Caco-2 (cell line): ENCODE results near the gene DCHS1. TPM values are rescaled to one million over a fixed set of nuclear protein-coding genes. Genes with fewer than 3 reads are reported as not detected.
A peak's percentile ranks its signal among the peaks of the same experiment; 100 is the strongest.

Source experiments
- BruUV-seq: library from RNA; stranded (reverse); fragments of 400-500 nt; replicated peaks from 2 replicates; lab custom pipeline; 2021; lab: Mats Ljungman, UMichigan
- CTCF ChIA-PET: fragments of 300-600 bp; sonication (Branson Sonifier 250); formaldehyde crosslinking; loops from one replicate; lab custom pipeline; 2022; ENCODE audit warnings: antibody characterized with exemption; lab: Charles Lee
- POLR2A ChIA-PET: fragments of 300-600 bp; sonication (Branson Sonifier 250); formaldehyde crosslinking; loops from one replicate; lab custom pipeline; 2022; ENCODE audit warnings: antibody characterized with exemption; lab: Charles Lee
- DNase-seq, 2 experiments: peaks; one replicate each; pipeline versions ENCODE4 v3.0.0 to v3.0.0-alpha.2; 2020 to 2022
- H3K27me3 ChIP-seq: replicated peaks from 2 replicates; pipeline ENCODE4 v1.6.0; 2011; ENCODE audit warnings: low read length; ENCODE audit not compliant: control insufficient read depth, insufficient read depth
- H3K36me3 ChIP-seq: 2 replicates; pipeline ENCODE4 v1.5.1; 2011; ENCODE audit warnings: low read length; ENCODE audit not compliant: control insufficient read depth, insufficient read depth
- H3K4me1 ChIP-seq: fragments of 250-450 bp; sonication (Bioruptor Pico); 2 replicates; pipeline ENCODE4 v1.5.1; 2020; ENCODE audit warnings: mild to moderate bottlenecking
- H3K4me3 ChIP-seq: 2 replicates; pipeline ENCODE4 v1.5.1; 2011; ENCODE audit warnings: low read depth, mild to moderate bottlenecking, control low read depth, low read length
- H3K9me3 ChIP-seq: fragments of 250-450 bp; sonication (Bioruptor Pico); 2 replicates; pipeline ENCODE4 v1.5.1; 2020; ENCODE audit warnings: mild to moderate bottlenecking, moderate library complexity
- H3K27ac Mint-ChIP-seq: one replicate; pipeline ENCODE4 v1.8.0; 2022; ENCODE audit warnings: mixed read lengths; ENCODE audit not compliant: unreplicated experiment
- H3K27me3 Mint-ChIP-seq: one replicate; pipeline ENCODE4 v1.8.0; 2022; ENCODE audit warnings: mixed read lengths; ENCODE audit not compliant: insufficient read depth, unreplicated experiment
- H3K36me3 Mint-ChIP-seq: one replicate; pipeline ENCODE4 v1.8.0; 2022; ENCODE audit warnings: mild to moderate bottlenecking, mixed read lengths; ENCODE audit not compliant: insufficient read depth, unreplicated experiment
- H3K4me1 Mint-ChIP-seq: one replicate; pipeline ENCODE4 v1.8.0; 2022; ENCODE audit warnings: low read depth, mixed read lengths; ENCODE audit not compliant: unreplicated experiment
- H3K4me3 Mint-ChIP-seq: one replicate; pipeline ENCODE4 v1.8.0; 2022; ENCODE audit warnings: mild to moderate bottlenecking, moderate library complexity, mixed read lengths; ENCODE audit not compliant: unreplicated experiment
- H3K9me3 Mint-ChIP-seq: one replicate; pipeline ENCODE4 v1.8.0; 2022; ENCODE audit warnings: mixed read lengths; ENCODE audit not compliant: unreplicated experiment
- CTCF ChIP-seq, 2 experiments: fragments of 200-600 bp in 1 of 2; IDR thresholded peaks; 1 replicate in 1 of 2; 2 replicates in 1 of 2; pipeline versions ENCODE4 v1.5.1 to v1.8.0; 2011 to 2022; ENCODE audit warnings: antibody characterized with exemption in 1 of 2, control low read depth in 1 of 2, inconsistent platforms in 1 of 2, low read depth in 1 of 2, low read length in 1 of 2, mild to moderate bottlenecking in 1 of 2, moderate library complexity in 1 of 2; ENCODE audit not compliant: insufficient read depth in 1 of 2, severe bottlenecking in 1 of 2, unreplicated experiment in 1 of 2
- intact Hi-C: fragments of 100-400 bp; cut with micrococcal nuclease; formaldehyde crosslinking; loops from one replicate; pipeline ENCODE4 v1.10.0; 2022; ENCODE audit not compliant: unreplicated experiment
- total RNA-seq: library from RNA; stranded (reverse); gene quantifications from 2 replicates; pipeline ENCODE4 v1.2.3, GENCODE V29; 2022

The DCHS1 gene
- total RNA-seq, 1 experiment from 2014 or later: 1.7 TPM

GRCh38 chr11:6635082-6635932 lies 20.3 kb downstream of the DCHS1 start:
- Mint-ChIP-seq H3K9me3 (no peaks in the 10 kb centered on the region), H3K27ac (no peak overlapping the region), H3K27me3 (no peaks in the 10 kb centered on the region), H3K4me1 (no peaks in the 10 kb centered on the region), H3K4me3 (no peak overlapping the region), H3K36me3 (no peaks in the 10 kb centered on the region)
- no TSS peak for BruUV-seq
- ChIA-PET POLR2A (interaction anchor here (0.6 to 1.0 kb wide), 3 partner anchors 24 to 48 kb away, joined by 3 to 7 read pairs (median 4); partner anchors contain the start of genes MRPL17 and TAF10), CTCF (interaction anchor here (0.8 kb wide), 1 partner anchor 32 kb away, joined by 3 read pairs; no protein-coding TSS in a partner anchor)
- no peaks in the 10 kb centered on the region for H3K9me3 ChIP-seq
- H3K27me3 ChIP-seq: no peaks in the 10 kb centered on the region; the same call in 1 of the 2 replicates
- H3K4me1 ChIP-seq: peaks cover 16% of the 10 kb centered on the region
- no peaks in the 10 kb centered on the region for H3K36me3 ChIP-seq
- no peak for TF ChIP-seq CTCF (IDR thresholded peaks at IDR 0.05; ENCODE audit: insufficient read depth in 1 of 2, low read depth in 1 of 2, low read length in 1 of 2, severe bottlenecking in 1 of 2, unreplicated experiment in 1 of 2)
- no peak overlapping the region for H3K4me3 ChIP-seq
- peak; percentile 22 to 67 for DNase-seq
- intact Hi-C loops: loop anchor here (1.0 kb wide), 1 partner anchor 23 kb away; the partner anchor contains the start of gene TAF10

- ChIA-PET POLR2A (no interaction called here), CTCF (no interaction called here)
- BruUV-seq: no TSS peak
- peaks cover 20% of the 10 kb centered on the region for H3K4me1 ChIP-seq
- H3K4me3 ChIP-seq: no peak overlapping the region
- Mint-ChIP-seq H3K27ac (no peak overlapping the region), H3K27me3 (no peaks in the 10 kb centered on the region), H3K9me3 (no peaks in the 10 kb centered on the region), H3K4me3 (no peak overlapping the region), H3K36me3 (no peaks in the 10 kb centered on the region), H3K4me1 (no peaks in the 10 kb centered on the region)
- intact Hi-C loops: no loop called here
- H3K27me3 ChIP-seq: no peaks in the 10 kb centered on the region; the same call in 1 of the 2 replicates
- no peak for TF ChIP-seq CTCF (IDR thresholded peaks at IDR 0.05; ENCODE audit: insufficient read depth in 1 of 2, low read depth in 1 of 2, low read length in 1 of 2, severe bottlenecking in 1 of 2, unreplicated experiment in 1 of 2)
- DNase-seq: no peak
- no peaks in the 10 kb centered on the region for H3K9me3 ChIP-seq
- H3K36me3 ChIP-seq: no peaks in the 10 kb centered on the region
Observed at GRCh38 chr11:6634534-6634933, 21.1 kb downstream of the DCHS1 start.

GRCh38 chr11:6633422-6634408 lies 21.9 kb downstream of the DCHS1 start:
- TF ChIP-seq CTCF (IDR thresholded peaks at IDR 0.05; ENCODE audit: insufficient read depth in 1 of 2, low read depth in 1 of 2, low read length in 1 of 2, severe bottlenecking in 1 of 2, unreplicated experiment in 1 of 2): no peak
- no peak overlapping the region for H3K4me3 ChIP-seq
- H3K4me1 ChIP-seq: peaks cover 20% of the 10 kb centered on the region
- Mint-ChIP-seq H3K4me3 (no peak overlapping the region), H3K4me1 (no peaks in the 10 kb centered on the region), H3K27me3 (no peaks in the 10 kb centered on the region), H3K27ac (no peak overlapping the region), H3K9me3 (no peaks in the 10 kb centered on the region), H3K36me3 (no peaks in the 10 kb centered on the region)
- DNase-seq: no peak
- intact Hi-C loops: no loop called here
- no peaks in the 10 kb centered on the region for H3K36me3 ChIP-seq
- BruUV-seq: no TSS peak
- no peaks in the 10 kb centered on the region for H3K9me3 ChIP-seq
- POLR2A ChIA-PET: no interaction called here
- CTCF ChIA-PET: no interaction called here
- no peaks in the 10 kb centered on the region; the same call in 1 of the 2 replicates for H3K27me3 ChIP-seq
